Thyroid gland (tissue), 4 donors: ENCODE measurements around the gene CACNA1H.

Source experiments
- CTCF ChIP-seq, 6 experiments: fragments of 200-600 bp in 3 of 6; fragments of 450-650 bp in 3 of 6; sonication (generic) in 3 of 6; IDR thresholded peaks; one replicate each; pipeline ENCODE4 v1.5.1; 2016 to 2019; ENCODE audit warnings: antibody characterized with exemption in 6 of 6, mild to moderate bottlenecking in 2 of 6, inconsistent platforms in 1 of 6, moderate library complexity in 1 of 6
- POLR2A ChIP-seq, 2 donors: fragments of 450-650 bp; IDR thresholded peaks; one replicate each; pipeline ENCODE4 v1.6.1; 2017; ENCODE audit warnings: antibody characterized with exemption in 2 of 2, mild to moderate bottlenecking in 2 of 2, moderate library complexity in 1 of 2

GRCh38 chr16:1147027-1147426 lies 5.9 kb upstream of the CACNA1H start:
- TF ChIP-seq CTCF (IDR thresholded peaks at IDR 0.05) (no peak), POLR2A (IDR thresholded peaks at IDR 0.05) (no peak)
